ENCODE results near the gene AMN1. TPM values are rescaled to one million over a fixed set of nuclear protein-coding genes. Genes with fewer than 3 reads are reported as not detected.

Gene AMN1
- total RNA-seq = 10 to 100 TPM; 44.9 to 51.1 TPM
- polyA plus RNA-seq (ENCODE audit: insufficient read depth, low read depth, low replicate concordance) = 127 TPM
- long read RNA-seq, donor 1, transcript AMN1-201 (7 exons, 2,110 nt) = major isoform, 5 of 13 reads
- long read RNA-seq, donor 1, partial matches to known transcripts = 7 of 13 reads
- long read RNA-seq, donor 1, other reads (novel, unspliced or antisense) = 0 of 13 reads
- long read RNA-seq, donor 2, partial matches to known transcripts = 0 of 6 reads
- long read RNA-seq, donor 2, other reads (novel, unspliced or antisense) = 0 of 6 reads

GRCh38 chr12:31728917-31729640 is at the start of gene AMN1:
AMN1 (minus strand) TSS chr12:31729021; CDS start chr12:31729008, 13 bp downstream.
- 3% methylated on average over 44 to 59 of the region's 59 CpGs for WGBS, 2 donors
- TF ChIP-seq CTCF (IDR thresholded peaks at IDR 0.05) (peak in 2 of 3 experiments; percentile 24 to 36), POLR2A (IDR thresholded peaks at IDR 0.05) (peak; percentile 10)
- DNase-seq = peak; percentile 100
- Histone ChIP-seq H3K27me3 (no peaks in the 10 kb centered on the region), H3K4me1 (peaks cover 31% of the 10 kb centered on the region), H3K36me3 (ENCODE audit: low read depth, missing control alignments) (no peaks in the 10 kb centered on the region), H3K27ac (peak within 1 kb of the TSS; percentile 90 to 98), H3K4me3 (peak within 1 kb of the TSS; percentile 78 to 86), H3K9me3 (no peaks in the 10 kb centered on the region)
- intact Hi-C loops (cut with DNase I; ENCODE audit: low total_unique reads) = no loop called here

GRCh38 chr12:31773867-31774266 is 45.0 kb upstream of the AMN1 start:
- H3K27me3 ChIP-seq = no peaks in the 10 kb centered on the region
- WGBS, 2 donors = 37 to 45% methylated on average over 2 of the region's 2 CpGs
- H3K36me3 ChIP-seq (ENCODE audit: low read depth, missing control alignments) = no peaks in the 10 kb centered on the region
- DNase-seq = no peak
- intact Hi-C loops (cut with DNase I; ENCODE audit: low total_unique reads) = no loop called here
- H3K27ac ChIP-seq = no peak overlapping the region
- H3K4me1 ChIP-seq = no peaks in the 10 kb centered on the region
- no peak overlapping the region for H3K4me3 ChIP-seq
- TF ChIP-seq CTCF (IDR thresholded peaks at IDR 0.05) (no peak), POLR2A (IDR thresholded peaks at IDR 0.05) (no peak)
- no peaks in the 10 kb centered on the region for H3K9me3 ChIP-seq

GRCh38 chr12:31773223-31773750 is 44.5 kb upstream of the AMN1 start:
- no peaks in the 10 kb centered on the region for H3K27me3 ChIP-seq
- no peak overlapping the region for H3K27ac ChIP-seq
- no peaks in the 10 kb centered on the region for H3K36me3 ChIP-seq (ENCODE audit: low read depth, missing control alignments)
- DNase-seq = no peak
- H3K9me3 ChIP-seq = no peaks in the 10 kb centered on the region
- no peak overlapping the region for H3K4me3 ChIP-seq
- WGBS, 2 donors = 49 to 66% methylated on average over 2 of the region's 2 CpGs
- intact Hi-C loops (cut with DNase I; ENCODE audit: low total_unique reads) = no loop called here
- no peak for TF ChIP-seq POLR2A (IDR thresholded peaks at IDR 0.05)
- TF ChIP-seq CTCF (IDR thresholded peaks at IDR 0.05) = no peak
- H3K4me1 ChIP-seq = no peaks in the 10 kb centered on the region

- Histone ChIP-seq H3K4me1 (no peaks in the 10 kb centered on the region), H3K27me3 (no peaks in the 10 kb centered on the region), H3K27ac (no peak overlapping the region), H3K9me3 (no peaks in the 10 kb centered on the region), H3K36me3 (ENCODE audit: low read depth, missing control alignments) (no peaks in the 10 kb centered on the region), H3K4me3 (no peak overlapping the region)
- WGBS, 2 donors = 80 to 90% methylated on average over 5 of the region's 5 CpGs
- no peak for TF ChIP-seq POLR2A (IDR thresholded peaks at IDR 0.05)
- no peak for TF ChIP-seq CTCF (IDR thresholded peaks at IDR 0.05)
- intact Hi-C loops (cut with DNase I; ENCODE audit: low total_unique reads) = no loop called here
- DNase-seq = no peak
Measured at GRCh38 chr12:31772685-31773222, 43.9 kb upstream of the AMN1 start.

All from testis (tissue), 5 donors.